T-helper 22 cell (primary cell): ENCODE data around the gene PDXP.
"Not testable (repeated sequence)": the region's sequence is repeated elsewhere in the genome, so short reads cannot be mapped to it uniquely, and the experiment has no call there.

Experiments used
- DNase-seq: peaks from one replicate; pipeline ENCODE4 v3.0.0-alpha.2; 2020; ENCODE audit warnings: low read depth

PDXP gene

GRCh38 chr22:37647317-37647716, 11.2 kb upstream of the PDXP start:
- DNase-seq: no peak

- DNase-seq: no peak
Observed at GRCh38 chr22:37647928-37648327, 10.6 kb upstream of the PDXP start.

- DNase-seq: no peak
Observed at GRCh38 chr22:37650463-37651136, 7.9 kb upstream of the PDXP start.

- DNase-seq: no peak
Observed at GRCh38 chr22:37654563-37655251, 3.8 kb upstream of the PDXP start.

GRCh38 chr22:37655252-37655563, 3.3 kb upstream of the PDXP start:
- no peak for DNase-seq

- not testable (repeated sequence) for DNase-seq
Observed at GRCh38 chr22:37656583-37656982, 1.9 kb upstream of the PDXP start.

GRCh38 chr22:37657590-37658132, 862 bp upstream of the PDXP start:
- no peak for DNase-seq

GRCh38 chr22:37659066-37659896, 758 bp downstream of the PDXP start:
- no peak for DNase-seq

- DNase-seq: no peak
Observed at GRCh38 chr22:37659897-37660708, 1.6 kb downstream of the PDXP start.

GRCh38 chr22:37660709-37661045, 2.2 kb downstream of the PDXP start:
- DNase-seq: no peak

- DNase-seq: no peak
Observed at GRCh38 chr22:37661160-37661924, 2.8 kb downstream of the PDXP start.

GRCh38 chr22:37662039-37662438, 3.5 kb downstream of the PDXP start:
- DNase-seq: no peak

- no peak for DNase-seq
Observed at GRCh38 chr22:37663521-37664140, 5.1 kb downstream of the PDXP start.

- no peak for DNase-seq
Observed at GRCh38 chr22:37664249-37665101, 6.0 kb downstream of the PDXP start.

GRCh38 chr22:37665487-37665886, 7.0 kb downstream of the PDXP start:
- no peak for DNase-seq

GRCh38 chr22:37669586-37669985, 11.1 kb downstream of the PDXP start:
- no peak for DNase-seq

GRCh38 chr22:37672206-37672919, 13.8 kb downstream of the PDXP start:
- peak; percentile 20 for DNase-seq

GRCh38 chr22:37672920-37673455, 14.5 kb downstream of the PDXP start:
- no peak for DNase-seq

- DNase-seq: no peak
Observed at GRCh38 chr22:37674248-37674647, 15.7 kb downstream of the PDXP start.
